ENCODE measurements around the gene PGBD1. TPM values are rescaled to one million over a fixed set of nuclear protein-coding genes. Genes with fewer than 3 reads are reported as not detected.
"Not testable (repeated sequence)": the region's sequence is repeated elsewhere in the genome, so short reads cannot be mapped to it uniquely, and the experiment has no call there.

The PGBD1 gene
- total and polyA plus RNA-seq, 2 experiments from 2014 or later, result 7.5 to 10.5 TPM

DNA sequence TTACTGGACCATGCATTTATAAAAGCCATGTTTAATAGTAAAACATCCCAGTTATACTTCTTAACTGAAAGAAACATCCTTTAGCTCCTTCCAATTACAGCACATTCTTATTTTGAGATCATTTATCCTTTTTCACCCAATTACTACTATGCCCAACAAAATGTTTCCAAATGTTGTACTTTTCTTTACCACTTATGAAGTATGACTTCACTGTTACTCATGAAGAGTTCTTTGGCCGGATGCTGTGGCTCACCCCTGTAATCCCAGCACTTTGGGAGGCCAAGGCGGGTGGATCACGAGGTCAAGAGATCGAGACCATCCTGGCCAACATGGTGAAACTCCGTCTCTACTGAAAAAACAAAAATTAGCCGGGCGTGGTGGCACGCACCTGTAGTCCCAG lies 36.5 kb downstream of the PGBD1 start:
- H3K27me3 Mint-ChIP-seq (ENCODE audit: insufficient read depth, low read depth, poor library complexity); H3K36me3 ChIP-seq (ENCODE audit: insufficient read depth); H3K27ac Mint-ChIP-seq; H3K4me3 ChIP-seq; H2AFZ ChIP-seq; H3K79me2 ChIP-seq (replicated peaks; ENCODE audit: insufficient read depth); H3K27me3 ChIP-seq (ENCODE audit: insufficient read depth); H3K4me3 Mint-ChIP-seq; H3F3A ChIP-seq (replicated peaks; ENCODE audit: low read depth); ATAC-seq; H3K4me1 Mint-ChIP-seq; H3K4me2 ChIP-seq; H4K20me1 ChIP-seq (replicated peaks; ENCODE audit: insufficient read depth); H3K9me3 Mint-ChIP-seq; H3K27ac ChIP-seq (ENCODE audit: low read depth); DNase-seq (ENCODE audit: low spot score); H3K4me1 ChIP-seq (ENCODE audit: insufficient read depth); H3K9me2 ChIP-seq (ENCODE audit: insufficient read depth); H3K36me3 Mint-ChIP-seq (ENCODE audit: low read depth): not testable (repeated sequence)

DNA sequence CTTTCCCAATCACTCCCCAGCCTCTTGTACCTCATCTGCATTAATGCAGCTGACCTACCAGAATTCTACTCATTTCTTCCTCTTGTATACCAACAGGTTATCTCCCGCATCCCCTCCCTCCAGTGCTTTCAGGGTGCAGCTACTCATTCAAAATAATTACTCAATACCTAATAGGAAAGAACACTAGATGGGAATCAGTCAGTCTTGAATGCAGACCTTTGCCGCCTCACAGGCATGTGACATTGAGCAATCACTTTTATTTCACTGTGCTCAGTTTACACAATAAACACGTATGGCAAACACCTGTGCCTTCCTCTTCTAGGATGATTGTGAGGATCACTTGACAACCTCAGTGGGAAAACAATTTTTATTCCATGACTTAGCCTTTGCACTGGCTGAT lies 41.3 kb downstream of the PGBD1 start:
- H3K27ac ChIP-seq (ENCODE audit: low read depth), result no peak overlapping the region
- H3K4me2 ChIP-seq, result no peak overlapping the region
- H3F3A ChIP-seq (replicated peaks; ENCODE audit: low read depth), result no peaks in the 10 kb centered on the region
- H3K79me2 ChIP-seq (replicated peaks; ENCODE audit: insufficient read depth), result no peaks in the 10 kb centered on the region
- ATAC-seq (no peak), DNase-seq (ENCODE audit: low spot score) (no peak)
- H3K27ac Mint-ChIP-seq, result no peak overlapping the region
- H3K36me3 Mint-ChIP-seq (ENCODE audit: low read depth), result peaks cover 39% of the 10 kb centered on the region
- no peaks in the 10 kb centered on the region for H3K9me2 ChIP-seq (ENCODE audit: insufficient read depth)
- H3K9me3 Mint-ChIP-seq, result peaks cover 28% of the 10 kb centered on the region
- H3K4me1 Mint-ChIP-seq, result no peaks in the 10 kb centered on the region
- no peaks in the 10 kb centered on the region for H4K20me1 ChIP-seq (replicated peaks; ENCODE audit: insufficient read depth)
- H2AFZ ChIP-seq, result no peak overlapping the region
- no peak overlapping the region for H3K4me3 Mint-ChIP-seq
- peaks cover 4% of the 10 kb centered on the region for H3K27me3 Mint-ChIP-seq (ENCODE audit: insufficient read depth, low read depth, poor library complexity)
- H3K27me3 ChIP-seq (ENCODE audit: insufficient read depth), result no peaks in the 10 kb centered on the region
- no peak overlapping the region for H3K4me3 ChIP-seq
- H3K36me3 ChIP-seq (ENCODE audit: insufficient read depth), result peaks cover 28% of the 10 kb centered on the region
- no peaks in the 10 kb centered on the region for H3K4me1 ChIP-seq (ENCODE audit: insufficient read depth)
- TF ChIP-seq POLR2AphosphoS5 (IDR thresholded peaks at IDR 0.05; ENCODE audit: low read depth) (no peak), CREB1 (CRISPR knock-in tag; IDR thresholded peaks at IDR 0.05; ENCODE audit: low read depth) (no peak), EZH2 (IDR thresholded peaks at IDR 0.05; ENCODE audit: low read depth, unreplicated experiment) (no peak), ZNF331 (CRISPR knock-in tag; IDR thresholded peaks at IDR 0.05; ENCODE audit: low read depth) (no peak), ZNF114 (CRISPR knock-in tag; IDR thresholded peaks at IDR 0.05) (no peak), EZH2phosphoT487 (IDR thresholded peaks at IDR 0.05; ENCODE audit: unreplicated experiment) (no peak), JUNB (IDR thresholded peaks at IDR 0.05; ENCODE audit: unreplicated experiment) (no peak), NANOG (IDR thresholded peaks at IDR 0.05; ENCODE audit: borderline replicate concordance) (no peak)
- TF ChIP-seq, protein P1, sequence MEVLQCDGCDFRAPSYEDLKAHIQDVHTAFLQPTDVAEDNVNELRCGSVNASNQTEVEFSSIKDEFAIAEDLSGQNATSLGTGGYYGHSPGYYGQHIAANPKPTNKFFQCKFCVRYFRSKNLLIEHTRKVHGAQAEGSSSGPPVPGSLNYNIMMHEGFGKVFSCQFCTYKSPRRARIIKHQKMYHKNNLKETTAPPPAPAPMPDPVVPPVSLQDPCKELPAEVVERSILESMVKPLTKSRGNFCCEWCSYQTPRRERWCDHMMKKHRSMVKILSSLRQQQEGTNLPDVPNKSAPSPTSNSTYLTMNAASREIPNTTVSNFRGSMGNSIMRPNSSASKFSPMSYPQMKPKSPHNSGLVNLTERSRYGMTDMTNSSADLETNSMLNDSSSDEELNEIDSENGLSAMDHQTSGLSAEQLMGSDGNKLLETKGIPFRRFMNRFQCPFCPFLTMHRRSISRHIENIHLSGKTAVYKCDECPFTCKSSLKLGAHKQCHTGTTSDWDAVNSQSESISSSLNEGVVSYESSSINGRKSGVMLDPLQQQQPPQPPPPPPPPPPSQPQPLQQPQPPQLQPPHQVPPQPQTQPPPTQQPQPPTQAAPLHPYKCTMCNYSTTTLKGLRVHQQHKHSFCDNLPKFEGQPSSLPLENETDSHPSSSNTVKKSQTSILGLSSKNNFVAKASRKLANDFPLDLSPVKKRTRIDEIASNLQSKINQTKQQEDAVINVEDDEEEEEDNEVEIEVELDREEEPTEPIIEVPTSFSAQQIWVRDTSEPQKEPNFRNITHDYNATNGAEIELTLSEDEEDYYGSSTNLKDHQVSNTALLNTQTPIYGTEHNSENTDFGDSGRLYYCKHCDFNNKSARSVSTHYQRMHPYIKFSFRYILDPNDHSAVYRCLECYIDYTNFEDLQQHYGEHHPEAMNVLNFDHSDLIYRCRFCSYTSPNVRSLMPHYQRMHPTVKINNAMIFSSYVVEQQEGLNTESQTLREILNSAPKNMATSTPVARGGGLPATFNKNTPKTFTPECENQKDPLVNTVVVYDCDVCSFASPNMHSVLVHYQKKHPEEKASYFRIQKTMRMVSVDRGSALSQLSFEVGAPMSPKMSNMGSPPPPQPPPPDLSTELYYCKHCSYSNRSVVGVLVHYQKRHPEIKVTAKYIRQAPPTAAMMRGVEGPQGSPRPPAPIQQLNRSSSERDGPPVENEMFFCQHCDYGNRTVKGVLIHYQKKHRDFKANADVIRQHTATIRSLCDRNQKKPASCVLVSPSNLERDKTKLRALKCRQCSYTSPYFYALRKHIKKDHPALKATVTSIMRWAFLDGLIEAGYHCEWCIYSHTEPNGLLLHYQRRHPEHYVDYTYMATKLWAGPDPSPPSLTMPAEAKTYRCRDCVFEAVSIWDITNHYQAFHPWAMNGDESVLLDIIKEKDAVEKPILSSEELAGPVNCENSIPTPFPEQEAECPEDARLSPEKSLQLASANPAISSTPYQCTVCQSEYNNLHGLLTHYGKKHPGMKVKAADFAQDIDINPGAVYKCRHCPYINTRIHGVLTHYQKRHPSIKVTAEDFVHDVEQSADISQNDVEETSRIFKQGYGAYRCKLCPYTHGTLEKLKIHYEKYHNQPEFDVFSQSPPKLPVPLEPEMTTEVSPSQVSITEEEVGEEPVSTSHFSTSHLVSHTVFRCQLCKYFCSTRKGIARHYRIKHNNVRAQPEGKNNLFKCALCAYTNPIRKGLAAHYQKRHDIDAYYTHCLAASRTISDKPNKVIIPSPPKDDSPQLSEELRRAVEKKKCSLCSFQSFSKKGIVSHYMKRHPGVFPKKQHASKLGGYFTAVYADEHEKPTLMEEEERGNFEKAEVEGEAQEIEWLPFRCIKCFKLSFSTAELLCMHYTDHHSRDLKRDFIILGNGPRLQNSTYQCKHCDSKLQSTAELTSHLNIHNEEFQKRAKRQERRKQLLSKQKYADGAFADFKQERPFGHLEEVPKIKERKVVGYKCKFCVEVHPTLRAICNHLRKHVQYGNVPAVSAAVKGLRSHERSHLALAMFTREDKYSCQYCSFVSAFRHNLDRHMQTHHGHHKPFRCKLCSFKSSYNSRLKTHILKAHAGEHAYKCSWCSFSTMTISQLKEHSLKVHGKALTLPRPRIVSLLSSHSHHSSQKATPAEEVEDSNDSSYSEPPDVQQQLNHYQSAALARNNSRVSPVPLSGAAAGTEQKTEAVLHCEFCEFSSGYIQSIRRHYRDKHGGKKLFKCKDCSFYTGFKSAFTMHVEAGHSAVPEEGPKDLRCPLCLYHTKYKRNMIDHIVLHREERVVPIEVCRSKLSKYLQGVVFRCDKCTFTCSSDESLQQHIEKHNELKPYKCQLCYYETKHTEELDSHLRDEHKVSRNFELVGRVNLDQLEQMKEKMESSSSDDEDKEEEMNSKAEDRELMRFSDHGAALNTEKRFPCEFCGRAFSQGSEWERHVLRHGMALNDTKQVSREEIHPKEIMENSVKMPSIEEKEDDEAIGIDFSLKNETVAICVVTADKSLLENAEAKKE (CRISPR knock-in tag; IDR thresholded peaks at IDR 0.05), result no peak
- TF ChIP-seq, protein P2, sequence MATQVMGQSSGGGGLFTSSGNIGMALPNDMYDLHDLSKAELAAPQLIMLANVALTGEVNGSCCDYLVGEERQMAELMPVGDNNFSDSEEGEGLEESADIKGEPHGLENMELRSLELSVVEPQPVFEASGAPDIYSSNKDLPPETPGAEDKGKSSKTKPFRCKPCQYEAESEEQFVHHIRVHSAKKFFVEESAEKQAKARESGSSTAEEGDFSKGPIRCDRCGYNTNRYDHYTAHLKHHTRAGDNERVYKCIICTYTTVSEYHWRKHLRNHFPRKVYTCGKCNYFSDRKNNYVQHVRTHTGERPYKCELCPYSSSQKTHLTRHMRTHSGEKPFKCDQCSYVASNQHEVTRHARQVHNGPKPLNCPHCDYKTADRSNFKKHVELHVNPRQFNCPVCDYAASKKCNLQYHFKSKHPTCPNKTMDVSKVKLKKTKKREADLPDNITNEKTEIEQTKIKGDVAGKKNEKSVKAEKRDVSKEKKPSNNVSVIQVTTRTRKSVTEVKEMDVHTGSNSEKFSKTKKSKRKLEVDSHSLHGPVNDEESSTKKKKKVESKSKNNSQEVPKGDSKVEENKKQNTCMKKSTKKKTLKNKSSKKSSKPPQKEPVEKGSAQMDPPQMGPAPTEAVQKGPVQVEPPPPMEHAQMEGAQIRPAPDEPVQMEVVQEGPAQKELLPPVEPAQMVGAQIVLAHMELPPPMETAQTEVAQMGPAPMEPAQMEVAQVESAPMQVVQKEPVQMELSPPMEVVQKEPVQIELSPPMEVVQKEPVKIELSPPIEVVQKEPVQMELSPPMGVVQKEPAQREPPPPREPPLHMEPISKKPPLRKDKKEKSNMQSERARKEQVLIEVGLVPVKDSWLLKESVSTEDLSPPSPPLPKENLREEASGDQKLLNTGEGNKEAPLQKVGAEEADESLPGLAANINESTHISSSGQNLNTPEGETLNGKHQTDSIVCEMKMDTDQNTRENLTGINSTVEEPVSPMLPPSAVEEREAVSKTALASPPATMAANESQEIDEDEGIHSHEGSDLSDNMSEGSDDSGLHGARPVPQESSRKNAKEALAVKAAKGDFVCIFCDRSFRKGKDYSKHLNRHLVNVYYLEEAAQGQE (IDR thresholded peaks at IDR 0.05; ENCODE audit: unreplicated experiment), result no peak
- TF ChIP-seq, protein P3, sequence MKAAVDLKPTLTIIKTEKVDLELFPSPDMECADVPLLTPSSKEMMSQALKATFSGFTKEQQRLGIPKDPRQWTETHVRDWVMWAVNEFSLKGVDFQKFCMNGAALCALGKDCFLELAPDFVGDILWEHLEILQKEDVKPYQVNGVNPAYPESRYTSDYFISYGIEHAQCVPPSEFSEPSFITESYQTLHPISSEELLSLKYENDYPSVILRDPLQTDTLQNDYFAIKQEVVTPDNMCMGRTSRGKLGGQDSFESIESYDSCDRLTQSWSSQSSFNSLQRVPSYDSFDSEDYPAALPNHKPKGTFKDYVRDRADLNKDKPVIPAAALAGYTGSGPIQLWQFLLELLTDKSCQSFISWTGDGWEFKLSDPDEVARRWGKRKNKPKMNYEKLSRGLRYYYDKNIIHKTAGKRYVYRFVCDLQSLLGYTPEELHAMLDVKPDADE (IDR thresholded peaks at IDR 0.05), result no peak

Measured in GM23338 (cell line).